OCI-M2 (cell line): ENCODE data around the gene GSTO2.
A peak's percentile ranks its signal among the peaks of the same experiment; 100 is the strongest.

Experiments used
- DNase-seq: peaks from one replicate; lab custom pipeline; 2025; ENCODE audit not compliant: unreplicated experiment; lab: John Stamatoyannopoulos, UW

Gene GSTO2

GRCh38 chr10:104324931-104325330 lies 55.9 kb downstream of the GSTO2 start:
- DNase-seq, result no peak

DNA sequence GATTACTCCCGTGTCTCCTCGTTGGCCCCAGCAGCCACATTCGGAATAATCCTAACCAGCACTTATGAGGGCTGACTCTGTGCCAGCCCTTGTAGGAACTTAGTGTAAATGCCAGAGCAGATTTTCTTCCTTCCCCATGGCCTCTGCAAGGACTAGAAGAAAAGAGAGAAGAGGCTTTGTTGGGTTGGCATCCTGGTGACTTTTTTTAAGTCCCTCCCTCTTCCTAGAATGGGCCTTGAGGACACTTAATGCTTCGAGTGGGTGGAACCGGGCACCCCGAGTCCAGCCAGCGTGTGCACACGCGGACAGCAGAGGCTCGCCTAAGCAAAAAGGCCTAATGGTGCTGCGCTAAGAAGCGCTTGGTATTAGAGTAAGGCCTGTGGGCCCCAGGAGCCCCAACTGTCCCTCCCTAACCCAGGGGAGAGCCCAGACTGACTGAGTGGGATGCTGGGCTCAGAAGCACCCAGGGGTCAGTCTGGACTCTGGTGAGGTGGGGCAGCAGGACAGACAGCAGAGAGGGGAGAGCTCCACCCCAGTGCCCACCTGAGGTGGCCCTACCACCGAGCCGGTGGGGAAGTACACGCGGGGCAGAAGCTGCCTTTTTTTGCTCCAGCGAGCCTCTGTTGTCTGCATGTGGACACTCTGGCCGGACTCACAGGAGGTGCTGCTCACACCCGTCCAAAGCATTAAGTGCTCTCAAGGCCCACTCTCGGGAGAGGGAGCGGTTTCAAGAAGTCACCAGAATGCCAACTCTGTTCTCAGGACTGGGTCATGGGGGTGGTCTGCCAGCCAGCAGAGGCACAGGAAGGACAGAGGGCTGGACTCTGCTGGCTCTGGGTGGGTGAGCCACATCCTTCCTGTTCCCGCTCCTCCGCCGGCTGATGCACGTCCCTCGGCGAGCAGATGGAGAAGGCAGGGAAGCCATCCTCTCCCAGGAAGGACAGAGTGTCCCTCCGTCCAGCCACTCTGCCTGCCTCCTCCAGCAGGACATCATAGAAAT lies 56.8 kb downstream of the GSTO2 start:
- DNase-seq, result no peak

DNA sequence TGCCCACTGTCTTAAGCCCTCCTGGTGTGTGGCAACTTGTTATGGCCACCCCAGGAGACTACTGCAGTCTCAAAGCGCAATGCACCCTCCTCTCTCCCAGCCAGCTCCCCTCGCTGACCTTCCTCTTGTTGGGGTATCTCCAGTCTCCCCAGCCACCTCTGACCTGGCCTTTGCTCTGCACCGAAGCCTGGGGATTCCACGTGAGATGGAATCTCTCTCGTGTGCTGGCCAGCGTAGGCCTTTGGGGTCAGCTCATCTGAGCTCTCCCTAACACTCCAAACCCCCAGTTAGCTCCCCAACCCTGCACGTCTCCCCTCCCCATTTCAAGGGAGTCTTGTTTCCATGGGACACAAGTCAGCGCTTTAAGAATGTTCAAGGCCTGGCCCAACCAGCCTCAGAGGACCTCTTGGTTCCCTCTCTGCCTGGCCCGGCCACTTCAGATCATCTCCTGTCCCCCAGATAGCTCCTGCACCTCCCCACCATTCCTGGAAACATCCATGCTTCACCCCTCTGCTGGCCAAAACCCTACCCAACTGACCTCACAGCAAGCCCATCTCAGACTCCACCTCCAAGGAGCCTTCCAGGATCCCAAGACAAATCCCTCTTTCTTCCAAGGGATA lies 58.1 kb downstream of the GSTO2 start:
- no peak for DNase-seq

- DNase-seq, result no peak
Observed at GRCh38 chr10:104327745-104328645, 59.0 kb downstream of the GSTO2 start.

DNA sequence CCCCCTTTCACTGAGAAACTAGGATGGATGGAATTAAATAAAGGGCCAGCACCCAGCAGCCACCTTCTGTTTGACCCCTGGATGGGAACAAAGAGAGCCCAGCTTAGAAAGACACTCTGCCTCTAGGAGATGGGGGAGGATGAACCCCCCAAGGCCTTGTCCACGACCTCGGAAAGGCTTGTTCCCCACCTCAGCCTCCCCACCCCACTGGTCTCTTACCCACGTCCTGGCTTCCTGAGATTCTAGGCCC lies 59.6 kb downstream of the GSTO2 start:
- DNase-seq, result no peak

- DNase-seq, result no peak
Observed at GRCh38 chr10:104328896-104329710, 60.1 kb downstream of the GSTO2 start.

DNA sequence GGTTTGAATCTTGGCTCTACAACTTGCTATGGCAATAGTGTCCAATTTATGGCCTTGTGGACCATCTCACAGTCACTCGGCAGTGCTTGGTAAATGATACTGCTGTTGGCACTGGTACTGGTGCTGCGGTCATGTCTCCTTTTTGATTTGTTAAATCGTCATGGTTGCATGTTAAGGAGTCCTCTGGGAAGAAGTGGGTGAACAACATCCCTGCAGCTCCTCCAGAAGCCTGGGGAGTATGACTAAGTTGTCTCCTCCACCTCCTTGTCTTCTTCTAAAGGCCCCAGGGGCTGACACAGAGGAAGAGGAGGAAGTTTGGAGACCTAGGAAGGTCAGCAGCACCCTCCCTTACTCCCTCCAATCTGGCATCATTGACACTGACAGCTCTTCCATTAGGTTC lies 60.8 kb downstream of the GSTO2 start:
- DNase-seq, result no peak

DNA sequence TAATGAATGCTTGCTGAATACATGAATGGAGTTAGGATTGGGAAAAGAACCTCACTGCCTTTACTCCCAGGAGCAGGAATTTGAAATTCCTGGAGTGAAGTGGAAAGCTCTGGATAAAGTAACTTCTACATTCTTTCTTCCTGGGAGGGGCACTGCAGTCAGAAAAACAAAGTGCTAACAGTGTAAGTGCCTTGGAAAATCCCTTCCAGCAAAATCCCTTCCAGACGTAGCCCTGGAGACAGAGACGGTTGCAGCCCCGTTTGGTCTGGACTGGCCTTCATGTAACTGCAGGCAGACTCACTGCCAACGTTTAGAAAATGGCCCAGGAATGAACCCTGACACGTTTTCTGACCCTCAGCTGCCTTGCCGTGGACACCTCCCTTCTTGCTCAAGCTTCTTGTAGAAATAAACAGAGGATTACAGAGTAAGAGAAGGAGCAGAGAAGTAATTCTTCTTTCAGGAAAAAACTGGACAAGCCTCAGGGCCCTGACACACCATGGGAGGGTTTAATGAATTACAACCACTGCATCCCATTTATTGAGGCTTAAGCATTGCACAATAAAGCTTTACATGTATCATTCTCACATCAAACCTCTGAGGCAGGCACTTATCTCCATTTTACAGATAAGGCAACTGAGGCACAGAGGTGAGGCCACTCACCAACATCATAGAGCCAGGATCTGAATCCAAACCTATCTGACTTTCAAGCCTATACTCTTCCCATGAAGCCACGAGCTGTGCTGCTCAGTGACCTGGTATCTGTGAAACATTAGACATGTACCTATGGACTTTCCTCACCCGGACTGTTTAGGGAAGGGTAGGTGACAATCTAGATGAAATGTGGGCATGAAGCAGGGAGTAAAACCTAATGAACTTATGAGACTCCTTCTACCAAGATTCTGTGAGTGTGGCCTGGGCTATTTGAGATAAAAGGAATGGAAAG lies 61.5 kb downstream of the GSTO2 start:
- no peak for DNase-seq

GRCh38 chr10:104331208-104331838 lies 62.3 kb downstream of the GSTO2 start:
- no peak for DNase-seq

GRCh38 chr10:104332243-104333031 lies 63.5 kb downstream of the GSTO2 start:
- no peak for DNase-seq

DNA sequence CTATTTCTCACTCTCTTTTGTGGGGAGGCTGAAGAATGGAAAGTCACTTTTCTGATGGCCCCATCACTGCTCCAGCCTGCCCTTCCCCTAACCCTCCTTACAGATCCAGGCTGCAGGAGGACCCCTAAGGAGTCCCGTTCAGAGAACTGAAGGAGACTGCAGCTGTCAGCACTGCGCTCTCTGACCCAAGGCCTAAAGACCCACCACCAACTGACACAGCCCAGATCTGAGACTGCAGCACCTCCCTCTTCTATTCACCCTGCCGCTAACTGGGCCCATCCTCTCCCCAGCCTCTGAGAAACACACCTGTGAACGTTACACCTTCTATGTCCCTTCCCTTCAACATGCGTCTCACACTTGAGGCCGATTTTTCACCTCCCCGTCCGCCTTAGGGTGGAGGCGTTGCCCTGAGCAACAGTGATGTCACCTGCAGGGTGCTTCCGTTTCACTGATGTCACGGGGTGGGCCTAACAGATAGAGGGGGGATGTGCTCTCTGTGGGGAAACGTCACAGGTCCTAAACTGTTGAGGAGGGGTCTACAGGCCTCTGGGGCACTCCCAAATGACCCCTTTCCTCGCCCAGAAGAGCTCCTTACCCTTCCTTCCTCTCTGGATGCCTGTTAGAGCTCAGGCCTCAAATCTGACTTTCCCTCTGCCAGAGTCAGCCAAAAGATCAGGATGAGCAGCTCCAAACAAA lies 64.2 kb downstream of the GSTO2 start:
- no peak for DNase-seq

DNA sequence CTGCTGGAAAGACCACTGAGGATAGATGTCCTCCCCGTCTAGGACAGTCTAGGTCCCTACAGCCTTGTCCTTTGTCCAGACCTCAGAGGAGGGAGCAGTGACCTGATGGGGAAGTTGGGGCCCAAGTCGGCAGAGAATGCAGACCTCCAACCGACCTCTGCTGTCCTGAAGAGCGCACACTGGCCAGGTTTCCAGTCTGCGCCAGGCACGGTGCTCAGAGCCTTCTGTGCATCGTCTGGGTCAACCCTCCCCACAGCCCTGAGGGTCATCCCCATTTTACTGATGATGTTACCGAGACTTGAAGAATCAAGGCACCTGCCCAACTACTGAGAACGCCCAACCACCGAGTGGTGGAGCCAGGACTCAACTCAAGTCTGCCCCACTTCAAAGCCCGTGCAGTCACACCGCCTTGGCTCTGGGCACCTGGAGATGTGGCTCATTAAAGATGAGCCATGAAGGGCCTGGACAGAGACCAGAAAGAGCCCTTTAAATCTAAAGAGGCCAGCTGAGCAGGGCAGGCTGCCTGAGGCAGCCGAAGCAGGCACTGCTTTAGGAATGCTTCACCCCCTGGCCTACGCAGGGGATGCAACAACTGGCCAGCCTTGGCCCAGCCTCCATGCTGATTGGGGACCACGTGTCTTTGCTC lies 64.9 kb downstream of the GSTO2 start:
- no peak for DNase-seq

DNA sequence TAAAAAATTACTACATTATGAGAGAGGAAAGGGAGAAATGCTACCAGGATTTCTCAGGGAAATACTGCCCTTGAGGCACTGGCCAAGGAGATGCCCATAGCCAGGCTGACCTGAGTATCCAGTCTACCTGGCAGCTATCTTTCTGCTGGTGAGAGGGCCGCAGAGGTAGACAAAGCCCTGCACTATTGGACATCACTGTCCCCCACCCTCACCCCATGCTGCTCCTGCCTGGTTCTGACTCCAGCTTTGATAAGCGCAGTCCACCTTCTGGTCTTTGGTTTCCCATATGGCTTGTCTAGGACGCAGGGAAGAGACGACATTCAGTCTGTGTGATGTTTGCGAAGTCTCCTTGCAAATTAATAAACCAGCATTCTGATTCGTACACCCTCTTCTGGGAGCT lies 65.6 kb downstream of the GSTO2 start:
- DNase-seq, result no peak

DNA sequence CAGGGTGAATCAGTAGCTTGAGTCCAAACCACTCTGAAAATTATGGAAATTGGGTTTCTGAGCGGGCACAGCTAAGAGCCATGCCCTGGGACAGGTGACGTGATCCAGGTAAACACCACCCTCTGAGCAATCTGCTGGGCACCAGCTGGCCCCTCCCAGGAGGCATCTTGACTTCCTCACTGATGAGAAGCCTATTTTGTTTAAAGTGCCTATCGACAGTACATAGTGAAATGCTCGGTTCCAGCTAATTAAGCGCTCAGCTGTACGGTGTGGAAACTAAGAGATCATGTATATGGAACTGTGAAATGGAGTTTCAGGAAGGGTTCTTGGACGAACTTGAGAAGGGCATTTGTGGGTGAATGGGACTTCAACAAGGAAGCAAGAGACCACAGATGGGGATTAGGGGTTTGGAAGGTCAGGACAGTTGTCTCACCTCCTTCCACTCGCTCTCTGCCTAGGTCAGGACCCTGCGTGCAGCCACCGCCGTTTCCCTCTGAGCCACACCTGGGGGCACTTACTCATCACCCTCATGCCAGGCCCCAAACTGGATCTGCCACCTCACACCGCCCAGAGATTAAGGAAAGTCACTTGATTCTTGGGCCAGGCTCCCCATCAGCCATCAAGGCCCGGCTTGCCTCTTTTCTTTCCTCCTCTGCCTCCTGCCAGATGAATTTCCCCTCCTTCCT lies 66.1 kb downstream of the GSTO2 start:
- no peak for DNase-seq

- no peak for DNase-seq
Observed at GRCh38 chr10:104336821-104337467, 68.0 kb downstream of the GSTO2 start.

DNA sequence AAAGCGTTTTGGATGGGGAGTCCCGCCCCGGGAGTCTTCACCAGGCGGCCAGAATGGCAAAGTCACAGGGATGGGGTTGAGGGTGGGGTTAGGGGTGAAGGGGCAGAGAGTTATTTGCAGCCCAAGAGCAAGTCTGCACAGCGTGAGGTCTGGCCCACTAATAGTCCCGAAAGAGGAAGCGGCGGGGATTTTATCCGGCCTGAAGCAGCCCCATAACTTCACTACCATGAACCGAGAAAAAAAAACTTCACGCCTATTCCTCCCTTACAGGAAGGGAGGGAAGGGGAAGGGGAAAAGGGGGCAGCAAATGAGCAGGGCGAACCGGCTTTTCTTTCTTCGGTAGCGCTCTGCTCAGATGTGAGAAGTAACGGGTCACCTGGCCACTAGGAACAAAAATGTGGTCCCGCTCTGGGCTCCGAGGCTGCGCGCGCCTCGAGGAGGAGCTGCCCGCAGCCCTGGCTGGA lies 68.6 kb downstream of the GSTO2 start:
- peak; percentile 49 for DNase-seq
